Esophagus muscularis mucosa (tissue), 4 donors: Measurements from ENCODE around the gene RPL26. TPM values are rescaled to one million over a fixed set of nuclear protein-coding genes. Genes with fewer than 3 reads are reported as not detected.

Source experiments
- DNase-seq: peaks from one replicate; pipeline ENCODE4 v3.0.0-alpha.2; 2017; ENCODE audit errors: extremely low spot score
- H3K27ac ChIP-seq, 4 donors: fragments of 200-600 bp; sonication (generic); replicated peaks in 1 of 4; 1 replicate in 3 of 4; 2 replicates in 1 of 4; pipeline ENCODE4 v1.5.1; 2016 to 2019; ENCODE audit warnings: mild to moderate bottlenecking in 1 of 4
- H3K27me3 ChIP-seq, 4 donors: fragments of 200-600 bp; sonication (generic); one replicate each; pipeline versions ENCODE4 v1.5.1 to v1.6.0; 2016 to 2019
- H3K36me3 ChIP-seq, 4 donors: fragments of 200-600 bp; sonication (generic); one replicate each; pipeline ENCODE4 v1.5.1; 2016 to 2019
- H3K4me1 ChIP-seq, 4 donors: fragments of 200-600 bp; sonication (generic); one replicate each; pipeline ENCODE4 v1.5.1; 2016 to 2019
- H3K4me3 ChIP-seq, 4 donors: fragments of 200-600 bp; sonication (generic); 1 replicate in 2 of 4; 2 replicates in 2 of 4; pipeline ENCODE4 v1.5.1; 2016 to 2019; ENCODE audit warnings: mild to moderate bottlenecking in 4 of 4, moderate library complexity in 1 of 4
- H3K9me3 ChIP-seq, 4 donors: fragments of 200-600 bp; sonication (generic); 1 replicate in 3 of 4; 2 replicates in 1 of 4; pipeline ENCODE4 v1.5.1; 2016 to 2019
- EP300 ChIP-seq: sonication (generic); formaldehyde crosslinking; IDR thresholded peaks from one replicate; pipeline ENCODE4 v1.6.1; 2017; ENCODE audit warnings: antibody characterized with exemption
- POLR2A ChIP-seq: fragments of 450-650 bp; IDR thresholded peaks from one replicate; pipeline ENCODE4 v1.6.1; 2017; ENCODE audit warnings: antibody characterized with exemption, moderate library complexity, mild to moderate bottlenecking, low read depth
- POLR2AphosphoS5 ChIP-seq, 2 donors: sonication (generic); formaldehyde crosslinking; IDR thresholded peaks; one replicate each; pipeline ENCODE4 v1.6.1; 2017; ENCODE audit warnings: antibody characterized with exemption in 2 of 2
- WGBS: methylation state at CpG from one replicate; pipeline ENCODE4 v1.1.5; 2018; 5-methylcytosine and 5-hydroxymethylcytosine counted together
- intact Hi-C: fragments of 100-400 bp; cut with DNase I; formaldehyde crosslinking; loops from one replicate; pipeline ENCODE4 v1.15.1; 2023
- small RNA-seq, 3 donors: library from RNA; depleted of rRNA; stranded (forward); fragments of <200 nt; gene quantifications; one replicate each; pipeline ENCODE3, GENCODE V24; 2016
- total RNA-seq, 4 donors: library from RNA; depleted of rRNA; stranded (reverse); fragments of >200 nt; gene quantifications; one replicate each; pipeline versions ENCODE4 v1.1.0 to v1.2.1, GENCODE V29; 2016
- TF ChIP-seq, protein P1 (sequence below), 3 experiments: fragments of 200-600 bp in 2 of 3; fragments of 450-650 bp in 1 of 3; sonication (generic) in 2 of 3; IDR thresholded peaks; one replicate each; pipeline ENCODE4 v1.5.1; 2017 to 2019; ENCODE audit warnings: antibody characterized with exemption in 3 of 3, mild to moderate bottlenecking in 2 of 3, moderate library complexity in 1 of 3

Gene RPL26
- total RNA-seq, 4 donors from 2014 or later, result 1,511 to 3,942 (median 2,863) TPM

DNA sequence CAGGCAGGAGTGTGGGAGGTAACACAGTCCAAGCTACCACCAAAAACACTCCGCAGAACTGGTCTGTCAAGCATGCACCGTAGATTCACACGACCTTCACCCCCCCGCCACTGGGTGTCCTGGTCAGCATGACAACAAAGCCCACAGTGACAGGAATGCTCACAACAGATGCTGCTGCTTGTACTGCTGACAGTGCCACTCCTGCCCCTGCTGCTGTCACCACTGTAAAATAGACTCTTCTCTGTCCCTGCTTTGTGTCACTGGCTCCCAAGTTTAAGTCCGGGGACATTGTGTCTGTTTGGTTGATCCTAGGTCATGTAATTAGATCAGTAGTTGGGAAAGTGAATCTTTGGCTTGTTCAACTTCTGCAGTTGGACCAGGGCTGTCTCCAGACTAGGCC, 50.3 kb downstream of the RPL26 start:
- H3K27me3 ChIP-seq, result peaks cover 0 to 6% (median 0%) of the 10 kb centered on the region in 4 donors
- H3K27ac ChIP-seq, result no peak overlapping the region
- intact Hi-C loops, result no loop called here
- H3K36me3 ChIP-seq, result no peaks in the 10 kb centered on the region
- H3K9me3 ChIP-seq, result no peaks in the 10 kb centered on the region
- 70% methylated on average over 5 of the region's 5 CpGs for whole genome bisulfite sequencing
- no peak for DNase-seq
- no peaks in the 10 kb centered on the region for H3K4me1 ChIP-seq
- H3K4me3 ChIP-seq, result no peak overlapping the region
- TF ChIP-seq EP300, result no peak
- no peak for TF ChIP-seq POLR2A
- TF ChIP-seq POLR2AphosphoS5 (IDR thresholded peaks at IDR 0.05), result no peak
- TF ChIP-seq, protein P1, sequence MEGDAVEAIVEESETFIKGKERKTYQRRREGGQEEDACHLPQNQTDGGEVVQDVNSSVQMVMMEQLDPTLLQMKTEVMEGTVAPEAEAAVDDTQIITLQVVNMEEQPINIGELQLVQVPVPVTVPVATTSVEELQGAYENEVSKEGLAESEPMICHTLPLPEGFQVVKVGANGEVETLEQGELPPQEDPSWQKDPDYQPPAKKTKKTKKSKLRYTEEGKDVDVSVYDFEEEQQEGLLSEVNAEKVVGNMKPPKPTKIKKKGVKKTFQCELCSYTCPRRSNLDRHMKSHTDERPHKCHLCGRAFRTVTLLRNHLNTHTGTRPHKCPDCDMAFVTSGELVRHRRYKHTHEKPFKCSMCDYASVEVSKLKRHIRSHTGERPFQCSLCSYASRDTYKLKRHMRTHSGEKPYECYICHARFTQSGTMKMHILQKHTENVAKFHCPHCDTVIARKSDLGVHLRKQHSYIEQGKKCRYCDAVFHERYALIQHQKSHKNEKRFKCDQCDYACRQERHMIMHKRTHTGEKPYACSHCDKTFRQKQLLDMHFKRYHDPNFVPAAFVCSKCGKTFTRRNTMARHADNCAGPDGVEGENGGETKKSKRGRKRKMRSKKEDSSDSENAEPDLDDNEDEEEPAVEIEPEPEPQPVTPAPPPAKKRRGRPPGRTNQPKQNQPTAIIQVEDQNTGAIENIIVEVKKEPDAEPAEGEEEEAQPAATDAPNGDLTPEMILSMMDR (IDR thresholded peaks at IDR 0.05), result no peak

DNA sequence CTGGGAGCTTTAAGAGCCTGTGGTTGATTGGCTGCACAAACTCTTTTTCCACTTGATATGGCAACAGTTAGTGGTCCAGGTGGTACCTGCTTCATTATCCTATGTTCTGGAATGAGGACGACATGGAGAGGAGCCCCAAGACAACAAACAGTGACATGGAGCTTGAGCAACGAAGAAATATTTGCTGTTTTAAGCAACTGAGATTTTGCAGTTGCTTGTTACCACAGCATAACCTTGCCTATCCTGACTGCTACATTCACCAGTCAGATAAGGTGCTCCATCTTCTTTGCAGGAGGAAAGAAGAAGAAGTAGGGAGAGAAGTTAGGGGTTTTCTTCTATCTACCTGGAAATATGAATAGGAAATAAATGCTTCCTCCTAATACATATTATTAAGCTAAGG, 50.9 kb downstream of the RPL26 start:
- no peak for DNase-seq
- WGBS, result 79% methylated on average over 2 of the region's 2 CpGs
- Histone ChIP-seq H3K9me3 (no peaks in the 10 kb centered on the region), H3K4me1 (peaks cover 3 to 5% (median 4%) of the 10 kb centered on the region in 4 donors), H3K36me3 (no peaks in the 10 kb centered on the region), H3K27me3 (peaks cover 0 to 12% (median 3%) of the 10 kb centered on the region in 4 donors), H3K4me3 (no peak overlapping the region), H3K27ac (no peak overlapping the region)
- TF ChIP-seq POLR2AphosphoS5 (IDR thresholded peaks at IDR 0.05) (no peak), EP300 (no peak), POLR2A (no peak)
- TF ChIP-seq, protein P1 (IDR thresholded peaks at IDR 0.05), result no peak
- intact Hi-C loops, result no loop called here

Small RNA genes lying within 50 kb of the gene (small RNA-seq; reads per million reads assigned to genes)
- 0 reads per million in 3 donors for gene RF00265

Other genes starting within 250 kb of the RPL26 start
- 100 to 1,000 TPM; 127 to 263 (median 168) TPM for gene PER1, start 230.8 kb downstream of the RPL26 start, total RNA-seq
- 10 to 100 TPM; 23.7 to 36.4 (median 33.0) TPM for gene VAMP2, start 220.2 kb downstream of the RPL26 start, total RNA-seq
- gene TMEM107, start 206.8 kb downstream of the RPL26 start, total RNA-seq, result 10 to 100 TPM; 10.4 to 17.8 (median 13.6) TPM
- gene BORCS6, start 193.0 kb downstream of the RPL26 start, total RNA-seq, result 10 to 100 TPM in 3 of 4 donors, 1 to 10 TPM in 1; 8.6 to 22.4 (median 13.9) TPM
- 1 to 10 TPM in 1 of 4 donors, not detected in 3; 1.5 TPM for gene AURKB, start 172.6 kb downstream of the RPL26 start, total RNA-seq
- gene CTC1, start 135.1 kb downstream of the RPL26 start, total RNA-seq, result 10 to 100 TPM; 15.4 to 24.1 (median 17.2) TPM
- gene PFAS, start 133.9 kb downstream of the RPL26 start, total RNA-seq, result 10 to 100 TPM in 2 of 4 donors, 1 to 10 TPM in 2; 8.8 to 15.2 (median 11.2) TPM
- 10 to 100 TPM; 26.5 to 43.6 (median 34.4) TPM for gene RANGRF, start 94.5 kb downstream of the RPL26 start, total RNA-seq
- gene SLC25A35, start 87.8 kb downstream of the RPL26 start, total RNA-seq, result 1 to 10 TPM in 3 of 4 donors, under 1 TPM in 1; 0.99 to 2.5 (median 1.3) TPM
- 10 to 100 TPM in 2 of 4 donors, 1 to 10 TPM in 2; 3.3 to 19.8 (median 12.6) TPM for gene ARHGEF15, start 73.0 kb downstream of the RPL26 start, total RNA-seq
- not detected for gene ODF4, start 43.4 kb downstream of the RPL26 start, total RNA-seq
- gene RNF222, start 14.6 kb upstream of the RPL26 start, total RNA-seq, result under 1 TPM in 1 of 4 donors, not detected in 3; 0.42 TPM
- gene NDEL1, start 52.7 kb upstream of the RPL26 start, total RNA-seq, result 10 to 100 TPM; 48.2 to 80.8 (median 55.5) TPM
- 10 to 100 TPM; 18.9 to 42.0 (median 29.3) TPM for gene MYH10, start 247.5 kb upstream of the RPL26 start, total RNA-seq